Adrenal gland (tissue), 12 donors: ENCODE results near the gene QKI. TPM values are rescaled to one million over a fixed set of nuclear protein-coding genes. Genes with fewer than 3 reads are reported as not detected.

ENCODE experiments used
- DNase-seq, 7 donors: peaks; one replicate each; pipeline ENCODE4 v3.0.0-alpha.2; 2019 to 2020
- H3K27ac ChIP-seq, 5 donors: fragments of 200-600 bp; sonication (generic) in 4 of 5; 1 replicate in 3 of 5; 2 replicates in 2 of 5; pipeline versions ENCODE4 v1.5.1 to v1.8.0; 2016 to 2020; ENCODE audit warnings: mild to moderate bottlenecking in 1 of 5
- H3K27me3 ChIP-seq: fragments of 200-600 bp; 2 replicates; pipeline ENCODE4 v1.8.0; 2021
- H3K36me3 ChIP-seq, 2 donors: fragments of 200-600 bp; replicated peaks in 1 of 2; 1 replicate in 1 of 2; 2 replicates in 1 of 2; pipeline versions ENCODE4 v1.5.1 to v1.8.0; 2018 to 2022
- H3K4me1 ChIP-seq, 2 donors: fragments of 200-600 bp; replicated peaks in 1 of 2; 1 replicate in 1 of 2; 2 replicates in 1 of 2; pipeline versions ENCODE4 v1.5.1 to v1.8.0; 2018 to 2021
- H3K4me3 ChIP-seq, 4 donors: fragments of 200-600 bp; sonication (generic) in 3 of 4; one replicate each; pipeline ENCODE4 v1.5.1; 2016 to 2018
- H3K9me3 ChIP-seq, 3 donors: fragments of 200-600 bp; sonication (generic) in 1 of 3; replicated peaks in 1 of 3; 1 replicate in 2 of 3; 2 replicates in 1 of 3; pipeline versions ENCODE4 v1.5.1 to v1.8.0; 2016 to 2021
- POLR2A ChIP-seq, 2 donors: fragments of 450-650 bp; IDR thresholded peaks; one replicate each; pipeline ENCODE4 v1.6.1; 2017; ENCODE audit warnings: antibody characterized with exemption in 2 of 2, mild to moderate bottlenecking in 2 of 2, moderate library complexity in 1 of 2
- WGBS, 4 donors: extraction: QIAGEN DNeasy Blood & Tissue Kit in 2 of 4; methylation state at CpG; one replicate each; pipeline versions ENCODE4 v1.1.5 to v1.1.7; 2013 to 2017; 5-methylcytosine and 5-hydroxymethylcytosine counted together
- intact Hi-C, 2 donors: fragments of 100-400 bp; cut with DNase I; formaldehyde crosslinking; loops; one replicate each; pipeline versions ENCODE4 v1.14.1 to v1.15.0; 2022 to 2023
- polyA plus RNA-seq, 3 donors: library from polyadenylated mRNA; stranded (reverse); fragments of 200-250 nt in 2 of 3; fragments of 350-450 nt in 1 of 3; fragmentation: Illumina TruSeq in 1 of 3; extraction: RNeasy Lipid Tissue Mini Kit (QIAGEN cat#74804) in 1 of 3; gene quantifications; one replicate each; pipeline ENCODE4 v1.2.3, GENCODE V29; 2013 to 2014
- total RNA-seq, 9 donors: library from RNA; depleted of rRNA in 4 of 9; stranded (reverse); fragments of >200 nt in 4 of 9; fragments of 120-200 nt in 1 of 9; fragmentation: NEBNext Ultra II Directional in 1 of 9; extraction: Animal tissue kit (Norgen Biotek cat#: 25700) in 1 of 9; gene quantifications; one replicate each; pipeline versions ENCODE4 v1.1.0 to v1.2.4, GENCODE V29; 2013 to 2023
- TF ChIP-seq, protein P1 (sequence below), 6 experiments: fragments of 450-650 bp in 4 of 6; fragments of 200-600 bp in 2 of 6; sonication (generic) in 1 of 6; IDR thresholded peaks; 1 replicate in 5 of 6; 2 replicates in 1 of 6; pipeline versions ENCODE4 v1.5.1 to v1.8.0; 2016 to 2021; ENCODE audit warnings: antibody characterized with exemption in 6 of 6, mild to moderate bottlenecking in 2 of 6, moderate library complexity in 1 of 6
- donor health status: healthy with polysubstance abuse.
- donor health status: Bipolar disorder and iron deficiency.
- donor health status: DM: yes; HTN: yes; CAD: no.
- donor health status: DM: no; HTN: no; CAD: no.
- donor health status: DM: no; HTN: no; CAD: no.
- donor health status: DM: yes; HTN: yes; CAD: no.

The QKI gene
- total and polyA plus RNA-seq, 12 donors = 10.3 to 207 (median 130) TPM

- Histone ChIP-seq H3K36me3 (no peaks in the 10 kb centered on the region), H3K27ac (peak overlapping the region; percentile 36 to 96 (median 82)), H3K4me3 (peak overlapping the region in 1 of 4 donors; percentile 98), H3K4me1 (peaks cover 42 to 71% of the 10 kb centered on the region in 2 donors), H3K9me3 (no peaks in the 10 kb centered on the region), H3K27me3 (no peaks in the 10 kb centered on the region)
- WGBS, 4 donors = 5 to 15% (median 10%) methylated on average over 6 of the region's 6 CpGs
- intact Hi-C loops = loop anchor here (10.0 kb wide), 2 partner anchors 235 to 545 kb away; no protein-coding TSS in a partner anchor
- DNase-seq = peak in 2 of 7 donors; percentile 50 to 60
- TF ChIP-seq, protein P1, sequence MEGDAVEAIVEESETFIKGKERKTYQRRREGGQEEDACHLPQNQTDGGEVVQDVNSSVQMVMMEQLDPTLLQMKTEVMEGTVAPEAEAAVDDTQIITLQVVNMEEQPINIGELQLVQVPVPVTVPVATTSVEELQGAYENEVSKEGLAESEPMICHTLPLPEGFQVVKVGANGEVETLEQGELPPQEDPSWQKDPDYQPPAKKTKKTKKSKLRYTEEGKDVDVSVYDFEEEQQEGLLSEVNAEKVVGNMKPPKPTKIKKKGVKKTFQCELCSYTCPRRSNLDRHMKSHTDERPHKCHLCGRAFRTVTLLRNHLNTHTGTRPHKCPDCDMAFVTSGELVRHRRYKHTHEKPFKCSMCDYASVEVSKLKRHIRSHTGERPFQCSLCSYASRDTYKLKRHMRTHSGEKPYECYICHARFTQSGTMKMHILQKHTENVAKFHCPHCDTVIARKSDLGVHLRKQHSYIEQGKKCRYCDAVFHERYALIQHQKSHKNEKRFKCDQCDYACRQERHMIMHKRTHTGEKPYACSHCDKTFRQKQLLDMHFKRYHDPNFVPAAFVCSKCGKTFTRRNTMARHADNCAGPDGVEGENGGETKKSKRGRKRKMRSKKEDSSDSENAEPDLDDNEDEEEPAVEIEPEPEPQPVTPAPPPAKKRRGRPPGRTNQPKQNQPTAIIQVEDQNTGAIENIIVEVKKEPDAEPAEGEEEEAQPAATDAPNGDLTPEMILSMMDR (IDR thresholded peaks at IDR 0.05) = no peak
- TF ChIP-seq POLR2A (IDR thresholded peaks at IDR 0.05) = peak in 1 of 2 donors; percentile 67
Measured at GRCh38 chr6:163419413-163420288, 5.1 kb downstream of the QKI start.

DNA sequence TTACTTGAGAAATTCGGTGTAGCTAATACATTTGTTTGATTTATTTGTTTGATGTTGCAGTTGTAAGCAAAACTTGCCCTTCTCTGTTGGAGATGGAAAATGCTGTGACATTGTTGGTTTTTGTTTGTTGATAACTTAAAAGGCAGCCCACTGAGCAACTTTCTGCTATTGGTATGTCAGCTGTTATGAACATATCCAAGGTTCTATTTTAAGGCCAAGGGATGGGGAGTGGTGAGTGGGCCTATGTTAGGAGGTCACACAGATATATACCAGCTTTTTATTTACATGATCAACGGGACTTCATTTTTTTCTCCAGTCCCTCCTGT, 5.7 kb downstream of the QKI start:
- H3K4me3 ChIP-seq = peak overlapping the region in 1 of 4 donors; percentile 98
- 8 to 14% (median 13%) methylated on average over 2 of the region's 2 CpGs for WGBS, 4 donors

GRCh38 chr6:163422550-163422949, 8.0 kb downstream of the QKI start:
- H3K4me3 ChIP-seq = peak overlapping the region in 1 of 4 donors; percentile 2
- H3K4me1 ChIP-seq = peaks cover 43 to 86% of the 10 kb centered on the region in 2 donors
- WGBS, 4 donors = 66 to 81% (median 76%) methylated on average over 3 of the region's 3 CpGs
- intact Hi-C loops = loop anchor here (10.0 kb wide), 1 partner anchor 542 kb away; no protein-coding TSS in a partner anchor
- no peak for DNase-seq
- H3K9me3 ChIP-seq = no peaks in the 10 kb centered on the region
- H3K27ac ChIP-seq = peak overlapping the region in 2 of 5 donors; percentile 9 to 96
- H3K36me3 ChIP-seq = no peaks in the 10 kb centered on the region
- TF ChIP-seq POLR2A (IDR thresholded peaks at IDR 0.05) = no peak
- TF ChIP-seq, protein P1 (IDR thresholded peaks at IDR 0.05) = no peak
- H3K27me3 ChIP-seq = no peaks in the 10 kb centered on the region

More for the DNA sequence above, 5.7 kb downstream of the QKI start:
- no peak for DNase-seq
- TF ChIP-seq, protein P1 (IDR thresholded peaks at IDR 0.05) = no peak
- TF ChIP-seq POLR2A (IDR thresholded peaks at IDR 0.05) = no peak
- Histone ChIP-seq H3K27me3 (no peaks in the 10 kb centered on the region), H3K36me3 (no peaks in the 10 kb centered on the region), H3K27ac (peak overlapping the region in 4 of 5 donors; percentile 36 to 96 (median 78)), H3K4me1 (peaks cover 42 to 71% of the 10 kb centered on the region in 2 donors), H3K9me3 (no peaks in the 10 kb centered on the region)
- intact Hi-C loops = loop anchor here (10.0 kb wide), 1 partner anchor 545 kb away; no protein-coding TSS in a partner anchor

DNA sequence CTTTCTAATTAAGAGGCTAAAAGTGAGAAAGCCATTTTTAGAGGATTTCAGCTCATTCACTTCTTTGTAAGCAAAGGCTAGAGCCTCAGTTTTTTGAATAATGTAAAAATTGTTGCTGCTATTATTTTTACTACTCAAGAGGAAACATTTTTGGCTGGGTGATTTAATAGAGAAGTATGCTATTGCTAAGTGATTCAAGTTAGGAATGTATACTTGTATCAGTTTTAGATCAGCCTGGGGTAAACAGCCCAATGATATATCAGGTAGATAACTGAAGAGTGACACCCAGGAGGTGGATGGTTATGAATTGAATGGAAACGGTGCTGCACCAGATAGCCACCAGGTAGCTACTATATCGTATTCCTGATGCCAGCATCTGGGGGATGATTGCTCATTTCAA, 9.2 kb downstream of the QKI start:
- Histone ChIP-seq H3K36me3 (no peaks in the 10 kb centered on the region), H3K27me3 (no peaks in the 10 kb centered on the region), H3K9me3 (no peaks in the 10 kb centered on the region), H3K27ac (no peak overlapping the region), H3K4me1 (peaks cover 52 to 86% of the 10 kb centered on the region in 2 donors), H3K4me3 (no peak overlapping the region)
- TF ChIP-seq, protein P1 (IDR thresholded peaks at IDR 0.05) = no peak
- no peak for TF ChIP-seq POLR2A (IDR thresholded peaks at IDR 0.05)
- 55 to 73% (median 63%) methylated on average over 2 of the region's 2 CpGs for WGBS, 4 donors
- intact Hi-C loops = loop anchor here (10.0 kb wide), 1 partner anchor 541 kb away; no protein-coding TSS in a partner anchor
- no peak for DNase-seq
